ENCODE measurements around the gene MSH2. TPM values are rescaled to one million over a fixed set of nuclear protein-coding genes. Genes with fewer than 3 reads are reported as not detected.

MSH2 gene
- 19.2 and 30.7 TPM in 2 replicates for total RNA-seq

DNA sequence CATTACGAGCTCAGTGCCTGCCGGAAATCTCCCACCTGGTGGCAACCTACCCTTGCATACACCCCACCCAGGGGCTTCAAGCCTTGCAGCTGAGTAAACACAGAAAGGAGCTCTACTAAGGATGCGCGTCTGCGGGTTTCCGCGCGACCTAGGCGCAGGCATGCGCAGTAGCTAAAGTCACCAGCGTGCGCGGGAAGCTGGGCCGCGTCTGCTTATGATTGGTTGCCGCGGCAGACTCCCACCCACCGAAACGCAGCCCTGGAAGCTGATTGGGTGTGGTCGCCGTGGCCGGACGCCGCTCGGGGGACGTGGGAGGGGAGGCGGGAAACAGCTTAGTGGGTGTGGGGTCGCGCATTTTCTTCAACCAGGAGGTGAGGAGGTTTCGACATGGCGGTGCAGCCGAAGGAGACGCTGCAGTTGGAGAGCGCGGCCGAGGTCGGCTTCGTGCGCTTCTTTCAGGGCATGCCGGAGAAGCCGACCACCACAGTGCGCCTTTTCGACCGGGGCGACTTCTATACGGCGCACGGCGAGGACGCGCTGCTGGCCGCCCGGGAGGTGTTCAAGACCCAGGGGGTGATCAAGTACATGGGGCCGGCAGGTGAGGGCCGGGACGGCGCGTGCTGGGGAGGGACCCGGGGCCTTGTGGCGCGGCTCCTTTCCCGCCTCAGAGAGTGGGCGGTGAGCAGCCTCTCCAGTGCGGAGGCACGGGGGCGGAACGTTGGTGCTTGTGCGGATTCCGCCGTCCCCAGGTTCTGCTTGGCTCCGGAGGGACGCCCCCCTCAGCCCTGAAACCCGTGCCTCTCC lies at the start of gene MSH2:
Gene MSH2 (plus strand): TSS at position 352 of the 804 bp plus-strand sequence. CDS start 36 bp downstream, at position 388.

Other genes with a start within 250 kb of the MSH2 start
- gene STPG4, start 247.8 kb upstream of the MSH2 start, total RNA-seq: 0.11 and 0.17 TPM in 2 replicates
- 392 and 397 TPM in 2 replicates for gene CALM2, start 226.6 kb upstream of the MSH2 start, total RNA-seq
- 0.54 and 1.0 TPM in 2 replicates for gene EPCAM, start 33.8 kb upstream of the MSH2 start, total RNA-seq
- under 0.01 TPM in 1 of 2 replicates, not detected in the other for gene KCNK12, start 167.8 kb downstream of the MSH2 start, total RNA-seq